Measurements from ENCODE around the gene MFSD11. TPM values are rescaled to one million over a fixed set of nuclear protein-coding genes. Genes with fewer than 3 reads are reported as not detected.

MFSD11 gene
- total RNA-seq, 1 experiment from 2014 or later: 42.3 TPM

DNA sequence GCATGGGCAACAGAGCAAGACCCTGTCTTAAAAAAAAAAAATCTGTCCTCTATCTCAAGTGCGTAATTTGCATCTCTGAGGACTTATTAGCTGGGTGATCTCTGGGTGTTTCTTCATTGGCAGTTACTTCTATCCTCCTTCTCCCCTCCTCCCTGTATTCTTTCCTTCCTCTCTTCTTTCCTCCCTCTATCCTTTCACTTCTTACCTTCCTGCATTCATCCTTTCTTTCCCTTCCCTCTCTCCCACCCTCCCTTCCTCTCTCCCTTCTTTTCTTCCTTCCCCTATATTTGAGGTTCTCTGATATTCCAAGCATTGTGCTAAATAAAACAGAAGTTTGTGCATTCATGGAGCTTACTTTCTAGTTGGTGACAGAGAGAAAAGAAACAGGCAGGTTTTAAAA, 10.7 kb downstream of the MFSD11 start:
- Histone ChIP-seq H3K27ac (ENCODE audit: low read length) (no peak overlapping the region), H3K4me1 (ENCODE audit: control insufficient read depth, insufficient read depth, low read length) (no peaks in the 10 kb centered on the region), H3K27me3 (ENCODE audit: control insufficient read depth, insufficient read depth, low read length) (no peaks in the 10 kb centered on the region), H3K9me3 (ENCODE audit: control insufficient read depth, insufficient read depth, low read depth, low read length) (no peaks in the 10 kb centered on the region), H3K36me3 (ENCODE audit: control insufficient read depth, insufficient read depth, low read length) (peaks cover 8% of the 10 kb centered on the region; the same call in 1 of the 2 replicates), H3K4me3 (ENCODE audit: low read depth in 2 of 2, low read length in 2 of 2) (no peak overlapping the region)
- ATAC-seq (no peak), DNase-seq (ENCODE audit: low read depth, low spot score) (no peak)
- ChIA-PET POLR2A (no interaction called here), CTCF (interaction anchor here (0.8 kb wide), 1 partner anchor 21 kb away, joined by 11 read pairs; no protein-coding TSS in a partner anchor)
- BruUV-seq (replicated peaks): no TSS peak
- in situ Hi-C loops (cut with HindIII; ENCODE audit: low pct_unique_long_range_greater_than_20kb, low sequenced_read_pairs): no loop called here
- intact Hi-C loops (cut with micrococcal nuclease; ENCODE audit: unreplicated experiment): no loop called here
- no peak for TF ChIP-seq POLR2AphosphoS5 (IDR thresholded peaks at IDR 0.05; ENCODE audit: low read depth, low read length)
- TF ChIP-seq TCF7L2 (IDR thresholded peaks at IDR 0.05; ENCODE audit: low read depth, low read length): no peak
- TF ChIP-seq, protein P1, sequence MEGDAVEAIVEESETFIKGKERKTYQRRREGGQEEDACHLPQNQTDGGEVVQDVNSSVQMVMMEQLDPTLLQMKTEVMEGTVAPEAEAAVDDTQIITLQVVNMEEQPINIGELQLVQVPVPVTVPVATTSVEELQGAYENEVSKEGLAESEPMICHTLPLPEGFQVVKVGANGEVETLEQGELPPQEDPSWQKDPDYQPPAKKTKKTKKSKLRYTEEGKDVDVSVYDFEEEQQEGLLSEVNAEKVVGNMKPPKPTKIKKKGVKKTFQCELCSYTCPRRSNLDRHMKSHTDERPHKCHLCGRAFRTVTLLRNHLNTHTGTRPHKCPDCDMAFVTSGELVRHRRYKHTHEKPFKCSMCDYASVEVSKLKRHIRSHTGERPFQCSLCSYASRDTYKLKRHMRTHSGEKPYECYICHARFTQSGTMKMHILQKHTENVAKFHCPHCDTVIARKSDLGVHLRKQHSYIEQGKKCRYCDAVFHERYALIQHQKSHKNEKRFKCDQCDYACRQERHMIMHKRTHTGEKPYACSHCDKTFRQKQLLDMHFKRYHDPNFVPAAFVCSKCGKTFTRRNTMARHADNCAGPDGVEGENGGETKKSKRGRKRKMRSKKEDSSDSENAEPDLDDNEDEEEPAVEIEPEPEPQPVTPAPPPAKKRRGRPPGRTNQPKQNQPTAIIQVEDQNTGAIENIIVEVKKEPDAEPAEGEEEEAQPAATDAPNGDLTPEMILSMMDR (IDR thresholded peaks at IDR 0.05): no peak
- TF ChIP-seq SIN3A (IDR thresholded peaks at IDR 0.05; ENCODE audit: borderline replicate concordance, insufficient read depth, low read depth, low read length): no peak
- TF ChIP-seq, protein P2, sequence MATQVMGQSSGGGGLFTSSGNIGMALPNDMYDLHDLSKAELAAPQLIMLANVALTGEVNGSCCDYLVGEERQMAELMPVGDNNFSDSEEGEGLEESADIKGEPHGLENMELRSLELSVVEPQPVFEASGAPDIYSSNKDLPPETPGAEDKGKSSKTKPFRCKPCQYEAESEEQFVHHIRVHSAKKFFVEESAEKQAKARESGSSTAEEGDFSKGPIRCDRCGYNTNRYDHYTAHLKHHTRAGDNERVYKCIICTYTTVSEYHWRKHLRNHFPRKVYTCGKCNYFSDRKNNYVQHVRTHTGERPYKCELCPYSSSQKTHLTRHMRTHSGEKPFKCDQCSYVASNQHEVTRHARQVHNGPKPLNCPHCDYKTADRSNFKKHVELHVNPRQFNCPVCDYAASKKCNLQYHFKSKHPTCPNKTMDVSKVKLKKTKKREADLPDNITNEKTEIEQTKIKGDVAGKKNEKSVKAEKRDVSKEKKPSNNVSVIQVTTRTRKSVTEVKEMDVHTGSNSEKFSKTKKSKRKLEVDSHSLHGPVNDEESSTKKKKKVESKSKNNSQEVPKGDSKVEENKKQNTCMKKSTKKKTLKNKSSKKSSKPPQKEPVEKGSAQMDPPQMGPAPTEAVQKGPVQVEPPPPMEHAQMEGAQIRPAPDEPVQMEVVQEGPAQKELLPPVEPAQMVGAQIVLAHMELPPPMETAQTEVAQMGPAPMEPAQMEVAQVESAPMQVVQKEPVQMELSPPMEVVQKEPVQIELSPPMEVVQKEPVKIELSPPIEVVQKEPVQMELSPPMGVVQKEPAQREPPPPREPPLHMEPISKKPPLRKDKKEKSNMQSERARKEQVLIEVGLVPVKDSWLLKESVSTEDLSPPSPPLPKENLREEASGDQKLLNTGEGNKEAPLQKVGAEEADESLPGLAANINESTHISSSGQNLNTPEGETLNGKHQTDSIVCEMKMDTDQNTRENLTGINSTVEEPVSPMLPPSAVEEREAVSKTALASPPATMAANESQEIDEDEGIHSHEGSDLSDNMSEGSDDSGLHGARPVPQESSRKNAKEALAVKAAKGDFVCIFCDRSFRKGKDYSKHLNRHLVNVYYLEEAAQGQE (IDR thresholded peaks at IDR 0.05; ENCODE audit: insufficient read depth in 1 of 2, low read depth in 2 of 2, low read length in 1 of 2): no peak

DNA sequence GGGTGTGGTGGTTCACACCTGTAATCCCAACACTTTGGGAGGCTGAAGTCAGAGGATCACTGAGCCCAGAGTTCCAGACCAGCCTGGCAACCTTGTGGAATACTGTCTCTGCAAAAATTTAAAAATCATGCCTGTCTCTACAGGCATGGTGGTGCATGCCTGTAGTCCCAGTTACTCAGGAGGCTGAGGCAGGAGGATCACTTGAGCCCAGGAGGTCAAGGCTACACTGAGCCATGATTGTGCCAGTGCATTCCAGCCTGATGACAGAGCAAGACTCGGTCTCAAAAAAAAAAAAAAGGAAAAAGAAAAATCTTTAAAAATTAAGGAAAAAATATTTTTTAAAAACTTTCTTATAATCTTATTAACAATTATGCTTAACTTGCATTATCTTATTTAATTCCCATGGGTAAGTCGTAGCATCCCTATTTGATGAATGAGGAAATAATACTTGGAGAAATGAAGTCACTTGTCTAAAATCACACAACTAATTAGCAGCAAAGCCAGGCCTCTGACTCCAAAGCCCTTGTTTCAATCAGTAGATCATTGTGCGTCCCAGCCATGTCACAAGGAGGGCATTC, 13.6 kb downstream of the MFSD11 start:
- CTCF ChIA-PET: interaction anchor here (0.7 kb wide), 1 partner anchor 43 kb away, joined by 4 read pairs; no protein-coding TSS in a partner anchor

More for the DNA sequence above, 13.6 kb downstream of the MFSD11 start:
- no peaks in the 10 kb centered on the region; the same call in 1 of the 2 replicates for H3K36me3 ChIP-seq (ENCODE audit: control insufficient read depth, insufficient read depth, low read length)
- H3K27me3 ChIP-seq (ENCODE audit: control insufficient read depth, insufficient read depth, low read length): no peaks in the 10 kb centered on the region
- in situ Hi-C loops (cut with HindIII; ENCODE audit: low pct_unique_long_range_greater_than_20kb, low sequenced_read_pairs): no loop called here
- DNase-seq (ENCODE audit: low read depth, low spot score) (no peak), ATAC-seq (no peak)
- intact Hi-C loops (cut with micrococcal nuclease; ENCODE audit: unreplicated experiment): no loop called here
- no peak overlapping the region for H3K4me3 ChIP-seq (ENCODE audit: low read depth in 2 of 2, low read length in 2 of 2)
- no TSS peak for BruUV-seq (replicated peaks)
- POLR2A ChIA-PET: no interaction called here
- H3K9me3 ChIP-seq (ENCODE audit: control insufficient read depth, insufficient read depth, low read depth, low read length): no peaks in the 10 kb centered on the region
- TF ChIP-seq, protein P2 (IDR thresholded peaks at IDR 0.05; ENCODE audit: insufficient read depth in 1 of 2, low read depth in 2 of 2, low read length in 1 of 2): no peak
- TF ChIP-seq, protein P1 (IDR thresholded peaks at IDR 0.05): no peak
- no peak for TF ChIP-seq POLR2AphosphoS5 (IDR thresholded peaks at IDR 0.05; ENCODE audit: low read depth, low read length)
- TF ChIP-seq TCF7L2 (IDR thresholded peaks at IDR 0.05; ENCODE audit: low read depth, low read length): no peak
- TF ChIP-seq SIN3A (IDR thresholded peaks at IDR 0.05; ENCODE audit: borderline replicate concordance, insufficient read depth, low read depth, low read length): no peak
- no peaks in the 10 kb centered on the region for H3K4me1 ChIP-seq (ENCODE audit: control insufficient read depth, insufficient read depth, low read length)
- no peak overlapping the region for H3K27ac ChIP-seq (ENCODE audit: low read length)

Measured in Panc1 (cell line).